ENCODE results near the gene KBTBD4.

DNA sequence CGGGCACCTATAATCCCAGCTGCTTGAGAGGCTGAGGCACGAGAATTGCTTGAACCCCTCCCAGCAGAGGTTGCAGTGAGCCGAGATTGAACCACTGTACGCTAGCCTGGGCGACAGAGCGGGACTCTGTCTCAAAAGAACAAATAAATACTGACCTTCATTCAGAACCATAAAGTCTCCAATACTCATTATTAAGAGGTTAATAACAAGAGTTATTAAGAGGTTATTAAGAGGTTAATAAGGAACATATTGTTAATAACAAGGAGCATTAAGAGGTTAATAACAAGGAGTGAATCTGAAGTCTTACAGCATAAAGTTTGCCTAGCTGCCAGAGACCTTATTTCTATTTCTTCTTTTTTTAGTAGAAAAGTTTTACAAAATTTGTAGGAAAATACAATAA, 33.5 kb downstream of the KBTBD4 start:
- no peak for TF ChIP-seq SIN3A (IDR thresholded peaks at IDR 0.05; ENCODE audit: borderline replicate concordance, low read depth, low read length)
- TF ChIP-seq, protein P1, sequence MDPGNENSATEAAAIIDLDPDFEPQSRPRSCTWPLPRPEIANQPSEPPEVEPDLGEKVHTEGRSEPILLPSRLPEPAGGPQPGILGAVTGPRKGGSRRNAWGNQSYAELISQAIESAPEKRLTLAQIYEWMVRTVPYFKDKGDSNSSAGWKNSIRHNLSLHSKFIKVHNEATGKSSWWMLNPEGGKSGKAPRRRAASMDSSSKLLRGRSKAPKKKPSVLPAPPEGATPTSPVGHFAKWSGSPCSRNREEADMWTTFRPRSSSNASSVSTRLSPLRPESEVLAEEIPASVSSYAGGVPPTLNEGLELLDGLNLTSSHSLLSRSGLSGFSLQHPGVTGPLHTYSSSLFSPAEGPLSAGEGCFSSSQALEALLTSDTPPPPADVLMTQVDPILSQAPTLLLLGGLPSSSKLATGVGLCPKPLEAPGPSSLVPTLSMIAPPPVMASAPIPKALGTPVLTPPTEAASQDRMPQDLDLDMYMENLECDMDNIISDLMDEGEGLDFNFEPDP (CRISPR knock-in tag; conservative IDR thresholded peaks at IDR 0.05): no peak
- TF ChIP-seq ZFP37 (CRISPR knock-in tag; IDR thresholded peaks at IDR 0.05; ENCODE audit: borderline replicate concordance): no peak
- TF ChIP-seq, protein P2, sequence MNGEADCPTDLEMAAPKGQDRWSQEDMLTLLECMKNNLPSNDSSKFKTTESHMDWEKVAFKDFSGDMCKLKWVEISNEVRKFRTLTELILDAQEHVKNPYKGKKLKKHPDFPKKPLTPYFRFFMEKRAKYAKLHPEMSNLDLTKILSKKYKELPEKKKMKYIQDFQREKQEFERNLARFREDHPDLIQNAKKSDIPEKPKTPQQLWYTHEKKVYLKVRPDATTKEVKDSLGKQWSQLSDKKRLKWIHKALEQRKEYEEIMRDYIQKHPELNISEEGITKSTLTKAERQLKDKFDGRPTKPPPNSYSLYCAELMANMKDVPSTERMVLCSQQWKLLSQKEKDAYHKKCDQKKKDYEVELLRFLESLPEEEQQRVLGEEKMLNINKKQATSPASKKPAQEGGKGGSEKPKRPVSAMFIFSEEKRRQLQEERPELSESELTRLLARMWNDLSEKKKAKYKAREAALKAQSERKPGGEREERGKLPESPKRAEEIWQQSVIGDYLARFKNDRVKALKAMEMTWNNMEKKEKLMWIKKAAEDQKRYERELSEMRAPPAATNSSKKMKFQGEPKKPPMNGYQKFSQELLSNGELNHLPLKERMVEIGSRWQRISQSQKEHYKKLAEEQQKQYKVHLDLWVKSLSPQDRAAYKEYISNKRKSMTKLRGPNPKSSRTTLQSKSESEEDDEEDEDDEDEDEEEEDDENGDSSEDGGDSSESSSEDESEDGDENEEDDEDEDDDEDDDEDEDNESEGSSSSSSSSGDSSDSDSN (CRISPR knock-in tag; IDR thresholded peaks at IDR 0.05): no peak
- TF ChIP-seq GPN1 (CRISPR knock-in tag; IDR thresholded peaks at IDR 0.05; ENCODE audit: borderline replicate concordance): no peak
